Dermis blood vessel endothelial cell (primary cell): ENCODE measurements around the gene CWC27. TPM values are rescaled to one million over a fixed set of nuclear protein-coding genes. Genes with fewer than 3 reads are reported as not detected.

ENCODE experiments used
- DNase-seq: peaks from one replicate; pipeline ENCODE4 v3.0.0; 2010
- total RNA-seq: library from RNA; depleted of rRNA; stranded (reverse); fragments of >200 nt; gene quantifications from 2 replicates; pipeline ENCODE4 v1.2.3, GENCODE V29; 2014

Gene CWC27
- total RNA-seq, 1 donor from 2014 or later = 9.7 TPM

GRCh38 chr5:65037831-65038815 is 269.4 kb downstream of the CWC27 start:
- peak; percentile 75 for DNase-seq

DNA sequence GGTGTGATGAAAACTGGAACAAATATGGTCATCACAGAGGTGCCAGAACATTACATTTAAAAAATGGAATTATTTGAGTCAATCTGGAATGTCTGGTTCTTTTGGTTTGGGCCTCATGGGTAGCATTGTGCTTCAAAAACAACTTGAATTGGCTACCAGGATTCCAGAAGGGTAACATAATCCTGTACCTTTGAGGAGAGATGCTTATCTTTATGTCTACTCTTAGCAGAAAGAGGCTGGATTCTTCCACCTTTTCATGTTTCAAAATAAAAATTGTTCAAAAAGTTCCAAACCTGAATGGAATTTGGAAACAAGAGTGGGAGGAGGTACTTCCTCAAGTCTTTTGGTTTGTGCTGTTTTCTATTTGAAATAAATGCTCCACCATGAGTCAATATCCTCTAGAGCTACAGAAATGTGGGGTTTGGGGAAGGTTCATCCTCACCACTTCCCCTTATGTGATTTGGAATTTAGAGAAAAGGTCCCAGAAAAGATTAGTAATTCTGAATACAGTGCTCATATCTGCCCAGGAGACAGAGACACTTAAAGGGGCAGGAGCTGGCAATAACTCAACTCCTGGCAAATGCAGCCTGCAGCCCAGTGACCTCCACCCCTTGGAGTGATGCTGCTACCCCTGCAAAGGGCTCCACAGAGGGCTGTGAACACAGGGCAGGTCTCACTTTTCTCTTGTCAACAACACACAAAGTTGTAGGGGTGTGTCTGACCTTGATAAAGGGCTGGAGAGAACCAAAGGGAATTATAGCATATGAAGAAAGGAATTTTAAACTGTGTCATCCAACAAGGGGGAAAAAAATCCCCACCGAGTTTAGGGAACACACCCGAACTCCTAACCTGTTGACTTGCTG is 272.8 kb downstream of the CWC27 start:
- DNase-seq = peak; percentile 68

DNA sequence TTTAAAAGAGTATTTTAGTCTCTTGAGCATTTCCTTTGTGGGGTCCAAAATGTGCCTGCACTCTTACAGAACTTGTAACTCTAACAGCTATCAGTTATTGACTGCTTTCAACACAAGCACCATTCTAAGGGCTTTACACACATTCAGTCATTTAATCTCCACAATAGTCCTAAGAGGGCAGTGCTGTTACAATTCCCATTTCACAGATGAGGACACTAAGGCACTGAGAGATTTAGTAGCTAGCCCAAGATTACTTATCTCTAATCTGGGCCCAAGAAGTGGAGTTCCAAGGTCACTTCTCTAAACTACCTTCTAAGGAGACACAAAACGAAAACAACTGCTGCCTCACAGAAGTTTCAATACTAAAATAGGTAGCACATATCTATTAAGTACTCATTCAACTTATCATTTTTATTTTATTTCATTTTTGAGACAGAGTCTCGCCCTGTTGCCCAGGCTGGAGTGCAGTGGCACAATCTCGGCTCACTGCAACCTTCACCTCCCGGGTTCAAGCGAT is 275.2 kb downstream of the CWC27 start:
- DNase-seq = no peak

GRCh38 chr5:65047225-65047624 is 278.5 kb downstream of the CWC27 start:
- DNase-seq = no peak

GRCh38 chr5:65047948-65048690 is 279.4 kb downstream of the CWC27 start:
- peak; percentile 61 for DNase-seq

GRCh38 chr5:65050140-65050539 is 281.4 kb downstream of the CWC27 start:
- no peak for DNase-seq

- DNase-seq = no peak
Measured at GRCh38 chr5:65050826-65051498, 282.2 kb downstream of the CWC27 start.

DNA sequence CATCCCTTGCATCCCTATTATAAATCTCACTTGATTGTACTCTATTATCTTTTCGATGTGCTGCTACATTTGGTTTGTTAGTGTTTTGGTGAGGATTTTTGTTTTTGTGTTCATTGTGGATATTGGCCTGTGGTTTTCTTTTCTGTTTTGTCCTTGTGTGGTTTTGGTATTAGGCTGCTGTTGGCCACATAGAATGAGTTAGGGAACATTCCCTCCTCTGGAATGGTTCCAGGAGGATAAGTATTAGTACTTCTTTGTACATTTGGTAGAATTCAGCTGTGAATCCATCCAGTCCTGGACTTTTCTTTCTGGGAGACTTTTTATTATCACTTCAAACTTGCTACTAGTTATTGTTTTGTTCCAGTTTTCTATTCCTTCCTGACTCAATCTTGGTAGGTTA is 287.2 kb downstream of the CWC27 start:
- DNase-seq = no peak

DNA sequence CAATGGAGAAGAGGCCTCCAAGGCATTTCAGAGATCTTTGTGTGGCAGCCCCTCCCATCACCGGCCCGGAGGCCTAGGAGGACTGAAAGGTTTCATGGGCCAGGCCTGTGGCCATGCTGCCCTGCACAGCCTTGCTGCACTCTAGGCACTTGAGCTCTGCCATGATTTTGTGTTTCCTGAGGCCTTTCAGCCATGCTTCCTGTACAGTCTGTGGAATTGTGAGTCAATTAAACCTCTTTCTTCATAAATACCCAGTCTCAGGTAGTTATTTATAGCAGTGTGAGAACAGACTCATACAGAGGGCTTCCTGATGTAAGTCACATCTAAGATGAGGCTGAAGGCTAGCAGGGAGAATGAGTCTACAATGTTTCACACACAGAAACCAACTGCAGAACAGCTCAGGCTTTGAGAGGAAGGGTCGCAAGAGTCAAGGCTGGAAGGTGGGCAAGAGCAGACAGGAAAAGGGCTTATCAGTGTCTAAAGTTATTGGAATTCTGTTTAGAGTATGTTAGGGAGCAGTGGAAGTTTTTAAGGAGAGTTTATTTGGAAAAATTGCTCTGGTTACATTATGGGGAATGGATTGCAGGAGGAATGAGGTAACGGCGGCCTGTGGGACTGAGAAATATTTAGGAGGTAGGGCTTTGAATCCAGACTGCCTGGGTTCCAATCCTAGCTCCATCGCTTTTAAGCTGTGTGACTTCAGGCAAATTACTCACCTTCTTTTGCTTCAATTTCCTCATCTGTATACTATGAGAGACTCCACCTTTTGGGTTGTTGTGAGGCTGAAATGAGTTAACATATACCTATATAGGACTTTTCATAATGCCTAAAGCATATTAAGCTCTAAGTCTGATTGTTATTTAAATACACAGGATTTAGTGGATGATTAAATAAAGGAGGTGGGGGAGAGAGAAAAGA is 291.2 kb downstream of the CWC27 start:
- DNase-seq = peak; percentile 78

GRCh38 chr5:65061250-65061973 is 292.7 kb downstream of the CWC27 start:
- DNase-seq = no peak

- DNase-seq = no peak
Measured at GRCh38 chr5:65061974-65062353, 293.2 kb downstream of the CWC27 start.

GRCh38 chr5:65062469-65063083 is 293.8 kb downstream of the CWC27 start:
- DNase-seq = peak; percentile 78

- no peak for DNase-seq
Measured at GRCh38 chr5:65065001-65065511, 296.3 kb downstream of the CWC27 start.

GRCh38 chr5:65066387-65067146 is 297.8 kb downstream of the CWC27 start:
- no peak for DNase-seq

DNA sequence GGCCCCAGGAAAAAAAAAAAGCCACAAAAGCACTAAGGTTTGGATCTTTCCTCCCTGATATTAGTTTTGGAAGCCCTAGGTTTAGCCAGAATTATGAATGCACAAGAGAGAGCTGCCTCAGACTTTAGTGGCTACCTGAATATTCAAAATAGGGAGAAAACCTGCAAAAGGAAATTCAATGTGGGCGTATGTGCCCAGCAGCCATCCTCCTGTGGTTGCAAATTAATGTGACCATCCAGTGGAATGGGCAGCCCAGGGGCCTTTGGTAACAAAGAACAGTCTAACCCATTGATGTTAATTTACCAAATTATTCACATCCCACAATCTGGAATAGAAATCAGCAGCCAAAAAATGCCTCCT is 298.4 kb downstream of the CWC27 start:
- DNase-seq = no peak
